Osteoblast (primary cell): ENCODE data around the gene UBR3. TPM values are rescaled to one million over a fixed set of nuclear protein-coding genes. Genes with fewer than 3 reads are reported as not detected.
"Not testable (repeated sequence)": the region's sequence is repeated elsewhere in the genome, so short reads cannot be mapped to it uniquely, and the experiment has no call there.

ENCODE experiments used
- DNase-seq: peaks from one replicate; pipeline ENCODE4 v3.0.0; 2011; ENCODE audit warnings: low spot score, mixed read lengths; ENCODE audit not compliant: insufficient read length; ENCODE audit errors: missing footprints
- H2AFZ ChIP-seq: 2 replicates; pipeline ENCODE4 v1.6.0; 2011; ENCODE audit warnings: mild to moderate bottlenecking, low read length
- H3K27ac ChIP-seq: 2 replicates; pipeline ENCODE4 v1.5.1; 2011; ENCODE audit warnings: mild to moderate bottlenecking, low read depth, low read length, moderate library complexity
- H3K27me3 ChIP-seq: 2 replicates; pipeline ENCODE4 v1.6.0; 2012; ENCODE audit warnings: mild to moderate bottlenecking, control low read depth, inconsistent platforms, low read length, moderate library complexity; ENCODE audit not compliant: insufficient read depth
- H3K36me3 ChIP-seq: 2 replicates; pipeline ENCODE4 v1.5.1; 2011; ENCODE audit warnings: mild to moderate bottlenecking, low read length, control low read depth, moderate library complexity; ENCODE audit not compliant: insufficient read depth
- H3K4me1 ChIP-seq: 2 replicates; pipeline ENCODE4 v1.5.1; 2011; ENCODE audit warnings: mild to moderate bottlenecking, low read length, control low read depth, moderate library complexity; ENCODE audit not compliant: insufficient read depth
- H3K4me2 ChIP-seq: 2 replicates; pipeline ENCODE4 v1.6.0; 2011; ENCODE audit warnings: mild to moderate bottlenecking, low read length; ENCODE audit not compliant: insufficient read depth
- H3K4me3 ChIP-seq: fragments of 200-600 bp; sonication (generic); 3 replicates; pipeline ENCODE4 v1.5.1; 2012; ENCODE audit warnings: mild to moderate bottlenecking, low read length, inconsistent platforms; ENCODE audit not compliant: insufficient read depth
- H3K79me2 ChIP-seq: 2 replicates; pipeline ENCODE4 v1.6.0; 2012; ENCODE audit warnings: mild to moderate bottlenecking, low read length, control low read depth, inconsistent platforms; ENCODE audit not compliant: insufficient read depth
- H3K9me3 ChIP-seq: 2 replicates; pipeline ENCODE4 v1.5.1; 2011; ENCODE audit warnings: low read depth, low read length, control low read depth
- H4K20me1 ChIP-seq: 2 replicates; pipeline ENCODE4 v1.6.0; 2012; ENCODE audit warnings: mild to moderate bottlenecking, low read length, control low read depth; ENCODE audit not compliant: insufficient read depth
- total RNA-seq: library from RNA; depleted of rRNA; stranded (reverse); fragments of >200 nt; gene quantifications from 2 replicates; pipeline ENCODE4 v1.2.3, GENCODE V29; 2012
- TF ChIP-seq, protein P1 (sequence below): IDR thresholded peaks from 2 replicates; pipeline ENCODE4 v1.5.1; 2011; ENCODE audit warnings: mild to moderate bottlenecking, low read depth, low read length, moderate library complexity; ENCODE audit errors: extremely low read depth

Gene UBR3
- total RNA-seq, 1 donor = 42.7 TPM

DNA sequence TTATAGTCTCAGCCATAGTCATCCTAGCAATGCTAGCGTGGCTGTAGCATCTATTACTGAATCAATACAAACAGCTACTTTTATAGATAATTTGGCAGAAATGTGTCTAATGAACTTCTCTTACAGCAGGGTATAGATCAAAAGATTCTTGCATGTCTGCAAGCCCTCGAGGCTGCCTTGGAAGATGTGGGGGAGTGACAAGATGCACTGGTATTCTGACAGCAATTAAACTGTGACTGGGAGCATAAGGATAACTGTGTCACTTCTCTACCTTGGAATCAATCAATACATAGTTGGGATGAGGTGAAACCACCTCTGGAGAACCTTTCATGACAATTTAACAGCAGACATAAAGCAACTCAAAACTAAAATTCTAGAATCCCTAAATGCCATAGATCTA, 291.4 kb downstream of the UBR3 start:
- DNase-seq = no peak
- no peaks in the 10 kb centered on the region for H4K20me1 ChIP-seq
- H2AFZ ChIP-seq = no peak overlapping the region
- H3K36me3 ChIP-seq = no peaks in the 10 kb centered on the region
- peaks cover 2% of the 10 kb centered on the region for H3K27me3 ChIP-seq
- no peaks in the 10 kb centered on the region for H3K9me3 ChIP-seq
- no peak overlapping the region for H3K4me2 ChIP-seq
- no peaks in the 10 kb centered on the region for H3K4me1 ChIP-seq
- H3K4me3 ChIP-seq = no peak overlapping the region
- TF ChIP-seq, protein P1, sequence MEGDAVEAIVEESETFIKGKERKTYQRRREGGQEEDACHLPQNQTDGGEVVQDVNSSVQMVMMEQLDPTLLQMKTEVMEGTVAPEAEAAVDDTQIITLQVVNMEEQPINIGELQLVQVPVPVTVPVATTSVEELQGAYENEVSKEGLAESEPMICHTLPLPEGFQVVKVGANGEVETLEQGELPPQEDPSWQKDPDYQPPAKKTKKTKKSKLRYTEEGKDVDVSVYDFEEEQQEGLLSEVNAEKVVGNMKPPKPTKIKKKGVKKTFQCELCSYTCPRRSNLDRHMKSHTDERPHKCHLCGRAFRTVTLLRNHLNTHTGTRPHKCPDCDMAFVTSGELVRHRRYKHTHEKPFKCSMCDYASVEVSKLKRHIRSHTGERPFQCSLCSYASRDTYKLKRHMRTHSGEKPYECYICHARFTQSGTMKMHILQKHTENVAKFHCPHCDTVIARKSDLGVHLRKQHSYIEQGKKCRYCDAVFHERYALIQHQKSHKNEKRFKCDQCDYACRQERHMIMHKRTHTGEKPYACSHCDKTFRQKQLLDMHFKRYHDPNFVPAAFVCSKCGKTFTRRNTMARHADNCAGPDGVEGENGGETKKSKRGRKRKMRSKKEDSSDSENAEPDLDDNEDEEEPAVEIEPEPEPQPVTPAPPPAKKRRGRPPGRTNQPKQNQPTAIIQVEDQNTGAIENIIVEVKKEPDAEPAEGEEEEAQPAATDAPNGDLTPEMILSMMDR = no peak
- no peaks in the 10 kb centered on the region for H3K79me2 ChIP-seq
- H3K27ac ChIP-seq = no peak overlapping the region

GRCh38 chr2:170119326-170119725, 292.1 kb downstream of the UBR3 start:
- not testable (repeated sequence) for H2AFZ ChIP-seq, H3K9me3 ChIP-seq, H3K79me2 ChIP-seq, H3K27ac ChIP-seq, H3K4me2 ChIP-seq, H3K4me1 ChIP-seq, H3K36me3 ChIP-seq, DNase-seq, H4K20me1 ChIP-seq, H3K4me3 ChIP-seq, H3K27me3 ChIP-seq

DNA sequence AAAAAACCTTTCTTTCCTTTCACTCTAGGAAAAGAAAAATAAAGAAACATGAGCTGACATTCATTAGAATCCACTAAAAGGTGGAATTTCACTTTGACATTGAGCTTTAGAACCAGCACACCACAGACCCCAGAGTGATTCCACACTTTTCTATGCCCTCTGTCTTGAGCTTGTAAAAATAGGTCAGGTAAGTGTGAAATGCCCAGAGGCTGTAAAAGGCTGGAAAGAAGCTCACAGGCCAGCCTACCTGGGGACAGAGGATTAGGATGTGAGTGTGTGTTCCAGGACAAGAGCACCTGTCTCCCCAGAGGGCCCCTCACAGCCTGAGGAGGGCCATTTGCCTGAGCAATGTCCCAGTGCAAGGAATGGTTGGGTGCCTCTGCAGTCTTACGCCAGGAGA, 294.4 kb downstream of the UBR3 start:
- Histone ChIP-seq H3K27me3 (peaks cover 2% of the 10 kb centered on the region), H3K9me3 (no peaks in the 10 kb centered on the region), H4K20me1 (no peaks in the 10 kb centered on the region), H3K4me2 (no peak overlapping the region), H2AFZ (no peak overlapping the region), H3K36me3 (no peaks in the 10 kb centered on the region), H3K4me3 (no peak overlapping the region), H3K4me1 (no peaks in the 10 kb centered on the region), H3K27ac (no peak overlapping the region), H3K79me2 (no peaks in the 10 kb centered on the region)
- no peak for DNase-seq
- TF ChIP-seq, protein P1 = no peak

DNA sequence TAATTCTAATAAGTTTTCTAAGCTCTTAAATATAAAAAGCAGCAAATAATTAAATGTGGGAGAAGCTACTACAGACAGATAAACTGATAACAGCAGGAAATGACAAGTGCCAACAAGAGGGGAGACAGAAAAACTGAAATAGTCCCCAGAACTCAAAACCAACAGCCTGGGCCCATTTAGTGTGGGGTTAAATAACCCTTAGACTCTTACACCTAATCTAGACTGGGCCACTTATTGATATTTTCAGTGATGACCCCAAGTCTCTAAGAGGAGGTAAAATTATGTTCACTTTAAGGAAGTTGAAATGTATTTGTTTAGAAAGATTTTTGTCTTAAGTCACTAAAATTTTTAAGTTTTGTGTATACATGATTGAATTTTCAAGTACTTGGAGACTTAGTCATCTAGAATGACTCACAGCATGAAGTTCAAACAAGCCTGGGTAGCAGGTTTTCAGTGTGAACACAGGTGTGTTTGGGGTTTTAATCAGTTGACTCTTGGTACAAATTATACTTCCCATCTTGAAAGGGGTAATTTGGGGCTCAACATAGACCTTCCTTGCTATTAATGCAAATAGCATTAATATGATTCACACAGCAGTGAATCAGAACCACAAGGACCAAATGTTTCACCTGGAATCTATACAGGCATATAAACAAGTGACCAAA, 295.8 kb downstream of the UBR3 start:
- no peaks in the 10 kb centered on the region for H3K4me1 ChIP-seq
- no peaks in the 10 kb centered on the region for H3K9me3 ChIP-seq
- H3K4me2 ChIP-seq = no peak overlapping the region
- H3K27me3 ChIP-seq = peaks cover 2% of the 10 kb centered on the region
- TF ChIP-seq, protein P1 = no peak
- no peaks in the 10 kb centered on the region for H3K36me3 ChIP-seq
- no peak overlapping the region for H3K4me3 ChIP-seq
- no peaks in the 10 kb centered on the region for H4K20me1 ChIP-seq
- DNase-seq = peak; percentile 58
- H3K27ac ChIP-seq = no peak overlapping the region
- H2AFZ ChIP-seq = no peak overlapping the region
- no peaks in the 10 kb centered on the region for H3K79me2 ChIP-seq
